SW 1271 (cell line): ENCODE data around the gene MAPK10.

ENCODE experiments used
- DNase-seq, 2 experiments: peaks; one replicate each; lab custom pipeline; 2025; lab: John Stamatoyannopoulos, UW

Gene MAPK10

DNA sequence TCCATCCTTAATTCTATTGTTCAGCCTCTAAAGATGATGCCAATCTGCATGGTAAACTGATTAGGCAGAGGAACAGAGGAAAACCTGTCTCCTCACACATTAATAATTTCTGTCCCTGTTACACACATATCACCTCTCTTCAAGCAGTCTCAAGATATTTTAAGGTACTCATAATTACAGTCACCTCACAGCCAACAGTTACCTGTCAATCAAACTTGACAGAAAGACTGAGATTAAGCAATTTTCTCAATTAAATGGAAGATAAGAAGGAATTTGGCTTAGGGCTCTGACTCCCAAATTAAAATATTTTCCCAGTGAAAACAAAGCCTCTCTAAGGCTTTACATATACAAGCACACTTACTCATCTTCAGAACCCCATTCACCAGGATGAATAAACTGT lies 85.2 kb downstream of the MAPK10 start:
- no peak for DNase-seq

DNA sequence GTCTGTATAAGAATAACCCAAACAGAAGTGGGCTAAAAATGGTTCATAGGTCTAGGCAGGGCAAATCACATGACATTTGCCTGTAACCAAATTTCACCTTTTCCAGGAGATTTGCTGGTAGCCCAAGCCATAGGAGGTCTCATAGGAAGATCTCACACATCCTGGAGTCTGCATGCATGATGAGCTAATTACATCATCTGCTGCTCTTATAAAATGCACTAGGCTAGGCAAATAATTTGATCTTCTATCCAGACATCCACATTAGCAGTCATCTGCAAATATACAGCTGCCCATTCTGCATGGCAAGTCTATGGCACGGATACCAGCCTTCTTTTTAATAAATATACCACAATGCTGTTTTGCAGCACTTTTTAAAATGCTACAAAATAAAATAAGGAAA lies 87.2 kb downstream of the MAPK10 start:
- DNase-seq, result no peak

- no peak for DNase-seq
These were observed 88.8 kb downstream of the MAPK10 start for GRCh38 chr4:86271057-86271456.

DNA sequence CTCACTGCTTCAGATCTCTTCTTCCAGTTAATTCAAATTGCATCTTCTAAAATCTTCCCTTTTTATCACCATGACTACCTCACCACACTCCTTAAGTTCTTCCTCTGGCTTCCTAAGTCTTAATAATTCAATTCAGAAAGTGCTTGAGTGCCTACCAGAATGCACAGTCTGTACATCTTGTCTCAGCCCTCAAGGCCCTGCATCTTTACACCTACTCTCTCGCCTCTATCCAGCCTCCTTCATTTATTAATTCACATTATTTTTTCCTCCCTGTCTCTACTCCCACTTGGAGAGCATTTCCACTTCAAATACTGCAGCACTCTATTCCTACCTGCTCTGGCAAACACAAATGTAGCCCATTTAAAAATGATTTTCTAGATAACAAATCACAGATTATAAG lies 90.5 kb downstream of the MAPK10 start:
- no peak for DNase-seq

DNA sequence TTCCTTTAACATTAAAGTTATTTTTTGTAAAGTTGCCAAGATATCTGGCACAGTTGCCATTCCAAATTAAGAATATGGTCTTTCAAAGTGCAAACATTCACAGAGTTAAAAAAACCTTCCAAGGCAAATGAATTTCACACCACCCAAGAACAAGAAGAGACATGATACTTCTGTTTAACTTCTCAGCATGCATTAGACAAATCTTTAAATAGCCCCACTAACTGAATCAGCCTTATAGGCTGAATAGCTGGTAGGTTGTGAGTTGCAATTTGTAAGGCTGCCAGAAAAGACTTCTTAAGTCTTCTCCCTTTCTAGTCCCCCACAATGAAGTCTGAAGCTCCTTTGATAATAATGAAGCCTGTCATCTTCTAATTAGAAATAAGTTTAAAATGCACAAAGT lies 95.6 kb downstream of the MAPK10 start:
- no peak for DNase-seq

GRCh38 chr4:86261636-86262035 lies 98.2 kb downstream of the MAPK10 start:
- DNase-seq, result no peak

DNA sequence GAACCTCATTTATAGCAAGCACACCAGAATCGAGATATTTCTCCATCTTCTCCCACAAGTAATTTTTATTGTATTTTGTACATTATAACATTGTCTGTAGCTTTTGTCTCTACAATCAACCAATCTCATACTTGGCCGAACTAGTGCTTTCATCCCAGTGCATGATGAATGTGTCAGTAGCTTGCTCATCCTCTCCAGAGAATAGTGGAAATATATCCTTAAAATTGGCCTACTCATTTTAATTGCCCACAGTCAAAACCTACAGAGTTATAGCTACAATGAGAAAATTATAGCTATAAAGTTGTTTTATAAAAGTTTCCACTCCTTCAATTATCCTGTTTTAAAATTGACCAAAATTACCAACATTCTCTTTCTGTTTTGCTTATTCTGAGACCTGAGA lies 103.8 kb downstream of the MAPK10 start:
- DNase-seq, result no peak

DNA sequence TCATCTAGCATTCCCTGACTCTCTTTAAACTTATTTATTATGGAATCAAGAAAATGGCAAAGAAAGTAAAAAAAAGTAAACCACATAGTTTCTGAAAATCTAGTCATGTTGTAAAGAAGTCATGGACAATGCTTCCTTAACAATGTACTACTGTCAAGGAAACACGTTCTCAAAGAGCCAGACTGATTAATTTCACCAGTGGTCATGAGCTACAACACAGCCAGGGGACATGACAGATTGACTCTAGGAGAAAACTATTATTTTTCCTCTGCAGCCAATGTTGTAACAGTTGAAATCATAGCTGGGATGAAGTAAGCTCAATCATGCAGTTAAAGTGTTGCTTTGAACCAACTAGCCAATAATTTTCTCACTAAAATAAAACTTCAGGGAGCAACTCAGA lies 109.2 kb downstream of the MAPK10 start:
- no peak for DNase-seq

DNA sequence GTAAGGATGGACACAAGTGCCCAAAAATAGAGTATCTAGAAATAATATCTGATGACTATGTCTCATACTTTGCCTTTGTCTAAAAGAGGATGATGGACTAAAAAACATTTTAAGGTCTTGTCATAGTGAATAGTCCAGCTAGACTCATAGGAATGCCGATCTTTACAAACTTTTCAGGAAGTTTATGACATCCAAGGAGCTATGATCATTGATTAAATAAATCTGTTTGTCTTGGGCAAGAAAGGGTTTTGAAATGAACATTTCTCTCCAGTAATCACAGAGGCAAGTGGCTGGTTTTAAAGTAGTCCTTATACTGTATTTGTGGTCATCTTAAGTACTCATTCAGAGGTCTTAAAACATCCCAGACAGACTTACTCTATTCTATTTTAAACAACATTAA lies 109.8 kb downstream of the MAPK10 start:
- no peak for DNase-seq

DNA sequence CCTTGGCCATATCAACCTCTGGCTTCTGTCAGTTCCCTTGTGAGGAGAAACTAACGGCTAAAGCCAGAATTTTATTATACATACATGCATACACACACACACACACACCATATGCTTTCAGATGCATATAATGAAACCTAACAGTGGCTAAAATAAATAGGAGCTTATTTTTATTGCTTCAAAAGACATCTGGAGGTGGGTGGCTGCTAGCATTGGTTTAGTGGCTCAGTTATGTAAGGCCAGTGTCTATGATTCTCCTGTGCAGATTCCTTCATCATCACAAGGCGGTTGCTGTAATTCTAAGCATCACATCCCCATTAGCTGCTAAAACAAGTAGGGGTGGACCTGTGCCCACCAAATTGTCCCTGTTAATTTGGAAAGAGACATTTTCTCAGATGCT lies 110.8 kb downstream of the MAPK10 start:
- no peak for DNase-seq

DNA sequence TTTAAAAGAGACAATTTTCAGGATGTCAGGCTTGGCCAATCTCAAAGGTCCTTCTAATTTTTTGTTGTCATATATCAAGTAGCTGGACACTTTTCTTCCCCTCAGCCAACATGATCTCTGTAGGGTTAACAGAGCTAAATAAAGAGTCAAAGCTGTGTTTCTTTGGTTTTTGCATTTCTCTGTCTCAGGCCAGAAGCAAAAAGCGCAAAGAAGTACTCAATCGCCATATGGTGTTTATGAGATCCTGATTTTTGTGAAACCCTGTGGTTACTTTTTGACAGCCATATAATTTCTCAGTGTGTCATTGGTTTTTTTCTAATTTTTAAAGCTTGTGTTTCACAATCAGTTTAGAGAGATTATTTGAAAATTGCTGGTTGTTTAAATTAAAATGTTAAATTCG lies 111.9 kb downstream of the MAPK10 start:
- DNase-seq, result no peak

GRCh38 chr4:86247320-86247719 lies 112.5 kb downstream of the MAPK10 start:
- no peak for DNase-seq

DNA sequence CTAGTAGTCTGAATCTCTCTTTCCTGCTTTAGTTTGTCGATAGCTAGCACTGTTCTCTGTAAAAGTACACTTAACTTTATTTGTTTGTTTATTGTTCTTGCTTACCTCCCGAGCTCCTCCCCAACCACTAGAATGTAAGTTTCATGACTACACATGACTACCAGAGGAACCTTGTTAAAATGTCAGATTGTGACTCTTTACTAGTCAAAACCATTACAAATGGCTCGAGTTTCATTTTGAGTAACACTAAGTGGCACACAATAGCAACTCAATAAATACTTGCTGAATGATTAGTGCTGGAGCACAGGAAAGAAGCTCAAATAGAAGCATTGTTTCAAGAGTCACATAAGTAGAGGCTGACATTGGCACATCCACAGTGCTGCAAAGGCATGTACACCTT lies 116.1 kb downstream of the MAPK10 start:
- DNase-seq, result no peak

- no peak for DNase-seq
These were observed 117.2 kb downstream of the MAPK10 start for GRCh38 chr4:86242677-86243076.

GRCh38 chr4:86235549-86235948 lies 124.3 kb downstream of the MAPK10 start:
- DNase-seq, result no peak

- peak in 1 of 2 experiments; percentile 21 for DNase-seq
These were observed 126.2 kb downstream of the MAPK10 start for GRCh38 chr4:86233681-86234080.

DNA sequence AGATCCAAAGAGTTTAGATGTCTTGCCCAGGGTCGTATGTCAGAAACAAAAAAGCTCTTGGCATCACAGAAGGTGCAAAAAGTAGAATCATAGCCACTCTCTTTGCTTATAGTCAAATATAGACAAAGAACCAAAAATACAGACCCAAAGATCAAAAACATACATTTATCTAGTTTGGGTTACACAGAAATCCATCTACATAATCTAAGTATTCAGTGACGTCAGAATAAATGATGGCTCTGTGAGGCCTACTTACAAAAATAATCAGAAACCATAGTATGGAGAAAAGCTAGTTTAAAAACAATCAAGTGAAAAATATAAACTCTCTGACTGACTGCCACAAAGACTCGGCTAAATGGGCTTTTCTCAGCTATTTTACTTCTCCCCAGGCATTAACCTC lies 126.8 kb downstream of the MAPK10 start:
- DNase-seq, result no peak

DNA sequence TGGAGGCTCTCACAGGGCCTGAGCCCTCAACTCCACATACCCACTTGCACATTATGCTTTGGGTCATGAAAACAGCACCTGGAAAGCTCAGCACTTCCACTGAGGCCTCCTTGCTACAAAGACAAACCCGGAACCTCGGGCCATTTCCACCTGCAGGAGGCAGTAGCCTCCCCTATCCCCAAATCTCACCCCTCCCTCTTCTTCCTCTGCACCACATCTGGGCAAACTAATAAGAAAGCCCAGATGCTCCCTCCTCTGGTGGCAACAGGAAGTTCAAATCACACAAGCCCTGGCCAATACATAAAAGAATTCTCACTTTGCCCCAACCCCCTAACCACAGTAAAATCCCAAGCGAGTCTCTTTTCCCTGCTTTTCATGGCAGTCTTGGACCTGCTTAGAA lies 136.4 kb downstream of the MAPK10 start:
- DNase-seq, result peak in 1 of 2 experiments; percentile 19

DNA sequence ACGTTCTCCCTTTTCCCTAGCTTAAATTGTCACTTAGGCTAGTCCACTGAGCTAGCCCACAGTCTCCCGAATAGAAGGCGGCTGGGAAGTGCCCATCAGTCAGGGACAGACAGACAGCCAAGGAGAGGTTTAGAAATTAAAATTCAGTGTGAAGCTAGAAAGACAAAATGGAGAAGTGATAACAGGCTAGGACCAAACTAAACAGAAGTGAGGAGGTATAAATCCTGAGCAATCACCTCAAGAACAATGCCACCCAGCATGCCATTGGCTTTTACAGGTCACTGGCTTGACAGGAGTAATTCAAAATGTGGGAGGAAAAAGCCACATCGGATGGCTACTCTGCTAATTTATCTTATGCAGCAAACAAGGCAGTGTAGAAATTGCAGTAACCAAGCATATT lies 138.9 kb downstream of the MAPK10 start:
- DNase-seq, result no peak

- DNase-seq, result no peak
These were observed 139.7 kb downstream of the MAPK10 start for GRCh38 chr4:86220121-86220520.

DNA sequence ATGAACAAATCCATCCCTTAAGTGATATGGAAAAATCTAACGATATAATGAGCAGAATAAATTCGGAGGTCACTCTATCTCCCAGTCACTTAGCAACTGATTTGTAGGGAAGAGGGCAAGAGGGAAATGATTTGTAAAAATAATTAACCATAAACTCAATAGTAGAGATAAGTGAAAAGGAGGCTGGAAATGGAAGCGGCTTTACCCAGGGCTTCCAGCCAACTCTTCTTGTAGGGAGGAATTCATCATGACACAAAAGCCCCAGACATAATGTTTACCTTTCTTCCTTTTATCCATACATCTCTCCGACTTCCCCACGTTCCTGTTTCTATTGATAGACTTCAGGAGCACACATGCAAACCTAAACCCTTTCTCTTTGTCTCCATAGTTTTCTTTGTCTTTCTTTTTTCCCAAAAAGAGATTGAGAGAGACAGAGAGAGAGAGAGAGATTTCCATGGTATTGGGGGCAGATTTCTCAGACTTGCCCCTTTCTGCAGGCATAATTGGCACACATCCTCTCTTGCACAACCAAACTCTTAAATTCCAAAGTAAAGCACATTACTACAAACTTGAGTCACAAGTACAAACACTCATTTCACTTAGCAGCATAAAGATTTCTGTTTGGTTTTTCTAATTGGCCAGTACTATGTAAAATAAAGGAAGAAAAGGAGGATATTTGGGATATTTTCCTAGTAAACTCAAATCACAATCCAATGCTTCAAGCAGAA lies 140.9 kb downstream of the MAPK10 start:
- DNase-seq, result no peak

GRCh38 chr4:86203176-86203575 lies 156.7 kb downstream of the MAPK10 start:
- DNase-seq, result no peak

DNA sequence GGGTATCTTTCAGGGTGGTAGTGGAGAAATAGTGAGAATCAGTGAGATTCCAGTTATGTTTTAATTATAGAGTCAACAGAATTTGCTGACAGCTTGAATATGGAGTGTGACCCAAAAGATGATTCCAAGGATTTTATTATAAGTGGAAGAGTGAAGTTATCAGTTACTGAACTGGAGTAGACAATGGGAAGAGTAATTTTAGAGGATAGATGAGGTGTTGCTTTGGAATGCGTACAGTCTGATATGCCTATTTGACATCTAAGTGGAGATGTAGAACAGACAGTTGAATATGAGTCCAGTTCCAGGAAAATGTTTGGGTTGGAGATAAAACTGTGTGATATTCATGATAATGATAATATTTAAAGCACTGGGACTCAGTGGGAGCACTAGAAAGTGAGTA lies 174.2 kb downstream of the MAPK10 start:
- DNase-seq, result no peak

GRCh38 chr4:86184901-86185285 lies 175.0 kb downstream of the MAPK10 start:
- DNase-seq, result no peak
